Measurements from ENCODE around the gene STK38.

STK38 gene

DNA sequence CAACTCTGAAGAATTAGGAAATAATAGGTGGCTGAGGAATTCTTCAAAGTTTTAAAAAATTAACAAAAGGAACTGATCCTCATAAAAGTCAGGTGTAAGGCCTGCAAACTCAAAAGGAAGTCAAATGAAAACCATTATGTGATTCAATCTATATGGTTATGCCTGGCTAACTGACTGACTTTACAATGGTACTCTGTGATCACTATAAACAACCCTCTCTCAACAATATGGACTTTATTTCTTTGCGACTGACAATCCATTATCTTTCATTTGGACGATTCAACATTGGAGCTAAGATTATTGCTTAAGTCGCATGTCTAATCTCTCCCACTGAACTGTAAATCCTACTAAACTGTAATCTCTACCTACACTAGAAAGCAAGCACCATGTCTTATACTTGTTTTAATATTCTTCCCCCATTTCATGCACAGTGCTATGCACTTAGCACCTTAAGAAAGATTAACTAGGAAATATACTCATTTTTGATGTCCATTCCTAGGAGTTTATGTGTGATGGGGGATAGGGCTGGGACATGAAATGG, 1.4 kb downstream of the STK38 start:
- H3K36me3 ChIP-seq (ENCODE audit: control insufficient read depth, insufficient read depth, low read length): peaks cover 37% of the 10 kb centered on the region
- 63 to 71% methylated on average over 1 to 3 of the region's 3 CpGs for WGBS, 2 experiments (ENCODE audit: insufficient coverage in 2 of 2)
- no peaks in the 10 kb centered on the region for H3K9me3 ChIP-seq (ENCODE audit: control insufficient read depth, low read length)
- H3K4me1 ChIP-seq (ENCODE audit: control insufficient read depth, insufficient read depth, low read length, poor library complexity, severe bottlenecking): peaks cover 8% of the 10 kb centered on the region
- H3K27ac ChIP-seq (ENCODE audit: low read depth, low read length, severe bottlenecking): no peak overlapping the region
- H3K4me3 ChIP-seq (ENCODE audit: extremely low read depth, insufficient read depth, low read length, poor library complexity, severe bottlenecking): peak overlapping the region; percentile 87

DNA sequence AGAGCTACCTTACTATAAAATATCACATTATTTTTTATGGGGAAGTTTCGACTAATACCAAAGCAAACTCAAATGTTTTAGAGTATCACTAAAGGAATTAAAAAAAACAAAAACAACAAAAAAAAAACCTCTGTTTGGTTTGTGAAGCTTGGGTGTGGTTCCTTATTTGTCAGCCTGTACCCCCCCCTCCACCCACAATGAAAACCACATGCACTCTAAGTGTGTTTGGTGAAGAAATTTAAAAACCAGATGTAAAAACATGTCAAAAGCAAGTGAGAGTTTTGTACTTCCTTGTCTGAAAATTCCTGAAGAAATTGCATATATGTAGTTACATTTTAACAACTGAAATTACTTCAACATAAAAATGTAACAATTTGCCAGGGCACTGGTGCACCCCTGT, 3.1 kb downstream of the STK38 start:
- Histone ChIP-seq H3K36me3 (ENCODE audit: control insufficient read depth, insufficient read depth, low read length) (peaks cover 53% of the 10 kb centered on the region), H3K27ac (ENCODE audit: low read depth, low read length, severe bottlenecking) (no peak overlapping the region), H3K9me3 (ENCODE audit: control insufficient read depth, low read length) (no peaks in the 10 kb centered on the region), H3K4me1 (ENCODE audit: control insufficient read depth, insufficient read depth, low read length, poor library complexity, severe bottlenecking) (peaks cover 8% of the 10 kb centered on the region), H3K4me3 (ENCODE audit: extremely low read depth, insufficient read depth, low read length, poor library complexity, severe bottlenecking) (no peak overlapping the region)
- WGBS, 2 experiments (ENCODE audit: insufficient coverage in 2 of 2): no CpG with 5 or more reads among the region's 1 CpG

DNA sequence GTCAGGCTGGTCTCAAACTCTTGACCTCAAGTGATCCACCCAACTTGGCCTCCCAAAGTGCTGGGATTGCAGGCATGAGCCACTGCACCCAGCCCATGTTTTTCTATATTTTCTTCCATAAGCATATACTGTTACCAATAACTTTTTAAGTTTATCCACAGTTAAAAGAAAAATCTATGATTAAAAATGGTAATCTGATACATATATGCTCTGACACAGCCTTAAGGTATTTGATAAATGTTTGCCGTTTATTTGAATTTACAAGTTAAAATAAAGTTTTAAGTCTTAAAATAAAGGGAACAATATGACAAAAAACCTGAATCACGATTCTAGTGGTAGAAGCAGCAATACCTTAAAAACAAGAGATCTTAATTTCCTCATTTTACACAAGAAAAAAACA, 5.2 kb downstream of the STK38 start:
- no CpG with 5 or more reads among the region's 2 CpGs for WGBS, 2 experiments (ENCODE audit: insufficient coverage in 2 of 2)
- H3K4me3 ChIP-seq (ENCODE audit: extremely low read depth, insufficient read depth, low read length, poor library complexity, severe bottlenecking): no peak overlapping the region
- H3K36me3 ChIP-seq (ENCODE audit: control insufficient read depth, insufficient read depth, low read length): peaks cover 72% of the 10 kb centered on the region
- peaks cover 5% of the 10 kb centered on the region for H3K4me1 ChIP-seq (ENCODE audit: control insufficient read depth, insufficient read depth, low read length, poor library complexity, severe bottlenecking)
- no peaks in the 10 kb centered on the region for H3K9me3 ChIP-seq (ENCODE audit: control insufficient read depth, low read length)
- H3K27ac ChIP-seq (ENCODE audit: low read depth, low read length, severe bottlenecking): no peak overlapping the region

DNA sequence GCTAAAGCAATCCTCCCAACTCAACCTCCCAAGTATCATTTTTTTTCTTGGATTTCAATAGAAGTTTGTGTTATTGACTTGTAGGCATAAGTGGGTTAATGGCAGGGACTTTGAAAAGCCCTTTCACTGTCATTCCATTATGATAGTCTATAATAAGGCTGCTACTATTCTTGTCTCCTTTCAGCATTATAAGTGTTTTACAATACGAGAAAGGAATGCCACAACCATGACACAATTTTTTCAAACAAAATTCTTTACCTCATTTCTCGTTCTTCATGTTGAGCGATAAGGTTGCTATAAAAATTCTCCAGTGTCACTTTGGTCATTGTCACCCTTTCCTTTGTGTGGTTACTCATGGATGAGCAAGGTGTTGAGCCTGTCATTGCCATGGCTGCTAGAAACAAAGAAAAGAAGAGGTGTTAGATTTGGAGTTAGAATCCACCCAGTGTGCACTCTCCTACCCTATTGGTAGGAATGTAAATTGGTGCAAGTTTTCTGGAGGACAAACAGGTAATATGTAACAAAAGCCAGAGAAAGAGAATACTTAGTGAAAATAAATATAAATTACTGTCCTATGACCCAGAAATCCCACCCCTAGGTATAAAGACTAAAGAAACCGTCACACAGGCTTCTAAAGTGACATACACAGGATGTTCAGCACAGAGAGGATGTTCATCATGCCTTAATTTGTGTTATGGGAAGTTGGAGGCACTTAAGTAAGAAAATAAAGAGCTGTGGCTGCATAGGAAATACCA, 7.3 kb downstream of the STK38 start:
- peaks cover 5% of the 10 kb centered on the region for H3K4me1 ChIP-seq (ENCODE audit: control insufficient read depth, insufficient read depth, low read length, poor library complexity, severe bottlenecking)
- H3K9me3 ChIP-seq (ENCODE audit: control insufficient read depth, low read length): no peaks in the 10 kb centered on the region
- H3K27ac ChIP-seq (ENCODE audit: low read depth, low read length, severe bottlenecking): no peak overlapping the region
- no CpG with 5 or more reads among the region's 4 CpGs for WGBS, 2 experiments (ENCODE audit: insufficient coverage in 2 of 2)
- no peak overlapping the region for H3K4me3 ChIP-seq (ENCODE audit: extremely low read depth, insufficient read depth, low read length, poor library complexity, severe bottlenecking)
- peaks cover 89% of the 10 kb centered on the region for H3K36me3 ChIP-seq (ENCODE audit: control insufficient read depth, insufficient read depth, low read length)

DNA sequence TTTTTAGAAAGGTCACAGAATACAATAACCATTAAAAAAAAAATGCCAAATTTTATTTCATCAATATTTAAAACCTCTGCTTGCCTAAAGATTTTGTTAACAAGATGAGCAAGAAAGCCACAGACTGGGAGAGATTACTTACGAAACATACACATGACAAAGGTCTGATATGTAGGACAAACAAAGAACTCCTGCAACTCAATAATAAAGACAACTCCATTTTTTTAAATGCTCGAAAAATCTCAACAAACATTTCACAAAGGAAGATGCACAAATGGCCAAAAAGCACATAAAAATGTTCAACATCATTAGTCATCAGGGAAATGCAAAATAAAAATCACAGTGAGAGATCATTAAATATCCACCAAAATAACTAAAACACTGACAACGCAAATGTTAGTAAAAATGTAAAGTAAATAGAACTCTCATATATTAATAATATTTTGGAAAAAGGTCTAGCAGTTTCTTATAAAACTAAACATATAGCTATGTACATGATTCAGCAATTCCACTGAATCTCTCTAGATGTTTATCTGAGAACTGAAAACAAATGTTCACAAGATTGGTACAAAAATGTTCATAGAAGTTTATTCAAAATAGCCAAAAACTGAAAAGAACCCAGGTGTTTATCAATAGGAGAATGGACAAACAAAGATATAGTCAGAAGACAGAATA, 10.3 kb downstream of the STK38 start:
- Histone ChIP-seq H3K36me3 (ENCODE audit: control insufficient read depth, insufficient read depth, low read length) (peaks cover 83% of the 10 kb centered on the region), H3K27ac (ENCODE audit: low read depth, low read length, severe bottlenecking) (no peak overlapping the region)

DNA sequence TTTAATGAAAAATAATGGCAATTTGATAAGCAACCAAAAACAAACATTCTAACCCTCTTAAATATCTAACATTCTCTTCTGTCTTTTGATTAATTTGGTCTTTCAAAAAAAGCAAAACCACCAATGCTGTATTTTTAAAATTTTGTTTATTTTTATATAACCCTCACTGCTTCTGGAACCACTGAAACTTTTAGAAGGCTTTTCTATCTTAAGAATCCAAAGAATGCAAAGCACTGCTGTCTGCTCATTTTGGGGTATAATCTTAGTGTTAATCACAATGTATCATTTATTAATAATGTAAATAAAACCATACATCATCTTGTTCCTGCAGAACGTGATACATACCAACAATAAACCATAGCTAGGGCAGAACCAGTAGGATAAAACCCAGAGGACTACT, 14.0 kb downstream of the STK38 start:
- H3K4me3 ChIP-seq (ENCODE audit: extremely low read depth, insufficient read depth, low read length, poor library complexity, severe bottlenecking): no peak overlapping the region
- peaks cover 80% of the 10 kb centered on the region for H3K36me3 ChIP-seq (ENCODE audit: control insufficient read depth, insufficient read depth, low read length)
- whole genome bisulfite sequencing, 2 experiments (ENCODE audit: insufficient coverage in 2 of 2): no CpG with 5 or more reads among the region's 1 CpG

More for the DNA sequence above, 10.3 kb downstream of the STK38 start:
- Histone ChIP-seq H3K4me3 (ENCODE audit: extremely low read depth, insufficient read depth, low read length, poor library complexity, severe bottlenecking) (no peak overlapping the region), H3K9me3 (ENCODE audit: control insufficient read depth, low read length) (no peaks in the 10 kb centered on the region), H3K4me1 (ENCODE audit: control insufficient read depth, insufficient read depth, low read length, poor library complexity, severe bottlenecking) (no peaks in the 10 kb centered on the region)
- WGBS, 2 experiments (ENCODE audit: insufficient coverage in 2 of 2): 94% methylated on average over 2 of the region's 3 CpGs; no CpG with 5 or more reads in 1 of the 2 experiments

DNA sequence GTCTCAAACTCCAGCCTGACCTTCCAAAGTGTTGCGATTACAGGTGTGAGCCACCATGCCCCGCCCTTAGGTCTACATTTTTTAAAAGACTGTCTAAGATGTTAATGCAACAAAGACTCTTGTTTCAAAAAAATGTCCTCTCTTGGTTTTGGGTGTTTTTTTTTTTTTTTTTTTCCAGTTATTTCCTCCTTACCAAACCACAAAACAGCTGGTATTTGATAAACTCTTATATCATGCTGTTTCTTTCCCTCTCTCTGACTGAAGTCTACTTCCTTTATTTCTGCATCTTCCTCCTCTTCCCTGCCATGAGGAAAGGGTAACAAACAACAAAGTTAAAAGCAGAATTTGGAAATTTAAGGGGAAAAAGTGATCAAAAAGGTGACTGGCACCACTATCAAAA, 21.2 kb downstream of the STK38 start:
- Histone ChIP-seq H3K36me3 (ENCODE audit: control insufficient read depth, insufficient read depth, low read length) (peaks cover 90% of the 10 kb centered on the region), H3K27ac (ENCODE audit: low read depth, low read length, severe bottlenecking) (no peak overlapping the region), H3K4me3 (ENCODE audit: extremely low read depth, insufficient read depth, low read length, poor library complexity, severe bottlenecking) (no peak overlapping the region), H3K4me1 (ENCODE audit: control insufficient read depth, insufficient read depth, low read length, poor library complexity, severe bottlenecking) (no peaks in the 10 kb centered on the region), H3K9me3 (ENCODE audit: control insufficient read depth, low read length) (no peaks in the 10 kb centered on the region)
- 100% methylated on average over 1 of the region's 2 CpGs; no CpG with 5 or more reads in 1 of the 2 experiments for WGBS, 2 experiments (ENCODE audit: insufficient coverage in 2 of 2)

More for the DNA sequence above, 14.0 kb downstream of the STK38 start:
- H3K4me1 ChIP-seq (ENCODE audit: control insufficient read depth, insufficient read depth, low read length, poor library complexity, severe bottlenecking): no peaks in the 10 kb centered on the region
- H3K27ac ChIP-seq (ENCODE audit: low read depth, low read length, severe bottlenecking): no peak overlapping the region
- no peaks in the 10 kb centered on the region for H3K9me3 ChIP-seq (ENCODE audit: control insufficient read depth, low read length)

DNA sequence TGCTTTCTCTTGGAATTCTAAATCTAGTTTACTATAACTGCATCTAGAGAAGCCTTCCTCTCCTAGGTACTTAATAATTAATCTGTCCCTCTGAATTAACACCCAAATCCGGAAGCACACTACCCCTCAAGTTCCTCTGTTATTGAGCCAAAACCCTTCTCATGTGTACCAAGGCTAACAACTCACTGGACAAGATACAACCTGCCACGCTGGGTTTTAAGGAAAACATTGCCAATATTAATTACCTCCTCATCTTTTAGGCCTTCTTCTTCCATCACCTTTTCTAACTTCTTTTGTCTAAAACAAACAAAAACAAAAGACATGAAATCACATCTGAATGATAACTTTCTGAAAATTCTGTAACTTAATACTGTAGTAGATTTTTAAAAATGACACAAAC, 21.9 kb downstream of the STK38 start:
- Histone ChIP-seq H3K4me1 (ENCODE audit: control insufficient read depth, insufficient read depth, low read length, poor library complexity, severe bottlenecking) (no peaks in the 10 kb centered on the region), H3K4me3 (ENCODE audit: extremely low read depth, insufficient read depth, low read length, poor library complexity, severe bottlenecking) (no peak overlapping the region), H3K36me3 (ENCODE audit: control insufficient read depth, insufficient read depth, low read length) (peaks cover 89% of the 10 kb centered on the region), H3K9me3 (ENCODE audit: control insufficient read depth, low read length) (no peaks in the 10 kb centered on the region), H3K27ac (ENCODE audit: low read depth, low read length, severe bottlenecking) (no peak overlapping the region)
- WGBS, 2 experiments (ENCODE audit: insufficient coverage in 2 of 2): 100% methylated on average over 2 of the region's 2 CpGs

DNA sequence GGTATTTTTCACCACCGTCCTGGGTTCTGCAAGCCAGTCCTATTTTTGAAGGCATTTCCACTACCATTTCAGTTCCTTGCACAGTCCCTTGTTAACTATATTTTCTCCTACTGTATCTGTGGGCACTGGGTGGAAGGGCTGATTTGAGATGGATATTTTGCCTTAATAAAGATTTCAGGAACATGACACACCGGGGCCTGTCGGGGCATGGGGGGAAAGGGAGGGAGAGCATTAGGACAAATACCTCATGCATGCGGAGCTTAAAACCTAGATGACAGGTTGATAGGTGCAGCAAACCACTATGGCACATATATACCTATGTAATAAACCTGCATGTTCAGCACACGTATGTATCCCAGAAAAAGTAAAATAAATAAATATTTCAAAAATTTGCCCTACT, 22.4 kb downstream of the STK38 start:
- 100% methylated on average over 3 to 4 of the region's 5 CpGs for WGBS, 2 experiments (ENCODE audit: insufficient coverage in 2 of 2)

DNA sequence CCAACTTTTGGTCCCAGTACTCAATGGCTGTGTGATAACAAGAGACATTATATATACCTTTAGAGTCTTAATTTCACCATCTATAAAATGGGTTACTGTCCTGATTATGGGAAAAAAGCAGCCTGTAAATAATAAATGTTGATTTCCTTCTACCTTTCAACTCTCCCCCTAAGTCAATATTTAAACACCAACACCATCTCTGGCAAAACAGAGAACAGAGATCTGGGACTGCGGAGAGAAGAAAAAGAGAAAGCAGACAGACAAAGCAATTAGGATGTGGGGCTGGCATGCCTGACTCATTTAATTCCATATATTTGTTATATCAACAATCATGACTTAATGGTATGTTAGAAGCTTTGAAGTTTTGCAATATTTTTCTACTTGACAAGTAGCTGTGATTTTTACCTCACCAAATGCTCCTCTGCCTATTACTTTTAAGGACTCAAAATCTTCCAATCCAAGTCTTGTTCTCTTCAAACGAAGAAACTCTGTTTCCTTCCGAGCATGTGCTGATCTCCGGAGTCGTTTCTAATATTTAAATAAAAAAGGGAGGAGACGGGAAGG, 23.3 kb downstream of the STK38 start:
- WGBS, 2 experiments (ENCODE audit: insufficient coverage in 2 of 2): no CpG with 5 or more reads among the region's 6 CpGs
- Histone ChIP-seq H3K4me1 (ENCODE audit: control insufficient read depth, insufficient read depth, low read length, poor library complexity, severe bottlenecking) (no peaks in the 10 kb centered on the region), H3K9me3 (ENCODE audit: control insufficient read depth, low read length) (no peaks in the 10 kb centered on the region), H3K27ac (ENCODE audit: low read depth, low read length, severe bottlenecking) (no peak overlapping the region), H3K4me3 (ENCODE audit: extremely low read depth, insufficient read depth, low read length, poor library complexity, severe bottlenecking) (no peak overlapping the region), H3K36me3 (ENCODE audit: control insufficient read depth, insufficient read depth, low read length) (peaks cover 92% of the 10 kb centered on the region)

More for the DNA sequence above, 22.4 kb downstream of the STK38 start:
- H3K27ac ChIP-seq (ENCODE audit: low read depth, low read length, severe bottlenecking): no peak overlapping the region
- no peak overlapping the region for H3K4me3 ChIP-seq (ENCODE audit: extremely low read depth, insufficient read depth, low read length, poor library complexity, severe bottlenecking)
- no peaks in the 10 kb centered on the region for H3K9me3 ChIP-seq (ENCODE audit: control insufficient read depth, low read length)
- H3K36me3 ChIP-seq (ENCODE audit: control insufficient read depth, insufficient read depth, low read length): peaks cover 91% of the 10 kb centered on the region
- H3K4me1 ChIP-seq (ENCODE audit: control insufficient read depth, insufficient read depth, low read length, poor library complexity, severe bottlenecking): no peaks in the 10 kb centered on the region

Measured in mesodermal cell (in vitro differentiated cells).